ENCODE results near the gene ADM2. TPM values are rescaled to one million over a fixed set of nuclear protein-coding genes. Genes with fewer than 3 reads are reported as not detected.
A peak's percentile ranks its signal among the peaks of the same experiment; 100 is the strongest.

ADM2 gene
- total RNA-seq, 4 donors from 2014 or later, result 0.12 TPM; not detected in 3

- ATAC-seq (ENCODE audit: low FRiP score) (no peak), DNase-seq (ENCODE audit: low spot score) (no peak)
- TF ChIP-seq CTCF (IDR thresholded peaks at IDR 0.05), result no peak
Measured at GRCh38 chr22:50526834-50527801, 45.8 kb downstream of the ADM2 start.

- ATAC-seq (ENCODE audit: low FRiP score), result no peak
- DNase-seq (ENCODE audit: low spot score), result no peak
- TF ChIP-seq CTCF (IDR thresholded peaks at IDR 0.05), result no peak
Measured at GRCh38 chr22:50527921-50528681, 46.8 kb downstream of the ADM2 start.

- no peak for ATAC-seq (ENCODE audit: low FRiP score)
- TF ChIP-seq CTCF (IDR thresholded peaks at IDR 0.05), result no peak
- DNase-seq (ENCODE audit: low spot score), result no peak
Measured at GRCh38 chr22:50528682-50529415, 47.5 kb downstream of the ADM2 start.

GRCh38 chr22:50529416-50529896 lies 48.1 kb downstream of the ADM2 start:
- TF ChIP-seq CTCF (IDR thresholded peaks at IDR 0.05), result no peak
- DNase-seq (ENCODE audit: low spot score) (no peak), ATAC-seq (ENCODE audit: low FRiP score) (no peak)

GRCh38 chr22:50529897-50530579 lies 48.7 kb downstream of the ADM2 start, which contains the start of gene TYMP:
TYMP (minus strand) TSS chr22:50530012; CDS start chr22:50529709, 303 bp downstream.
- DNase-seq (ENCODE audit: low spot score) (no peak), ATAC-seq (ENCODE audit: low FRiP score) (peak; percentile 26)
- TF ChIP-seq CTCF (IDR thresholded peaks at IDR 0.05), result no peak

GRCh38 chr22:50530580-50530876 lies 49.2 kb downstream of the ADM2 start:
- ATAC-seq (ENCODE audit: low FRiP score), result no peak

More at GRCh38 chr22:50530580-50530876, 49.2 kb downstream of the ADM2 start:
- DNase-seq (ENCODE audit: low spot score), result no peak
- TF ChIP-seq CTCF (IDR thresholded peaks at IDR 0.05), result no peak
